ENCODE measurements around the gene SPINK5.
A peak's percentile ranks its signal among the peaks of the same experiment; 100 is the strongest.

Gene SPINK5

DNA sequence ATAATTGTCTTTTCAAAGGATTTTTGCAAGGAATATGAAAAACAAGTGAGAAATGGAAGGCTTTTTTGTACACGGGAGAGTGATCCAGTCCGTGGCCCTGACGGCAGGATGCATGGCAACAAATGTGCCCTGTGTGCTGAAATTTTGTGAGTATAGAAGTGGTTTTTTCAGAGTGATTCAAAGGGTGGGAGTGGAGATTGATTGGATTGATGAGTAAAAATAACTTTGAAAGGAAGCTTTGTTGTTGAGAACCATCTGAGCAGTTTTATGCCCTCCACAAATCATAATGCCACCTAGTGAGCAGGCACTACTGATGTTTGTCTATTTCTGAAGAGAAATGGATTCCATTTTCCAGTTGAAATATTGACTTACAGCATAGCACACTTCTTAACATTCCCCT, 30.6 kb downstream of the SPINK5 start:
- DNase-seq (ENCODE audit: low spot score) = no peak

DNA sequence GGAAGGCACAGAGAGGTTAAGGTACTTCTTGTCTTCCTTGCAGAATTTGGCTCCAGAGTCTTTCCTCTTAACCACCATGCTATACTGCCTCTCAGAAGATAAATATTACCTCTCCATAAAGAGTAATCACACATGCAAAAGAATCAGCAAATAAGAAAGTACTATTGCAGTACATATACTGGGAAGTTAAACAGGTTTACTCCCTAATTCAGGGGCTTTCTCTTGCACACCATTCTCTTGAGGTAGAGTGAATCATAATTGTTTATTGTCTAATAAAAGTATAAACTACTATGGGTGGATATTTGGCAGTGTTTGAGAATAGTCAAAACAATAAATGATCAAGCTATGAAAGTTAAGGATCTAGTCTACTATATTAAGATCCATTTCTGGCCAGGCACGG, 40.4 kb downstream of the SPINK5 start:
- no peak for DNase-seq (ENCODE audit: low spot score)

DNA sequence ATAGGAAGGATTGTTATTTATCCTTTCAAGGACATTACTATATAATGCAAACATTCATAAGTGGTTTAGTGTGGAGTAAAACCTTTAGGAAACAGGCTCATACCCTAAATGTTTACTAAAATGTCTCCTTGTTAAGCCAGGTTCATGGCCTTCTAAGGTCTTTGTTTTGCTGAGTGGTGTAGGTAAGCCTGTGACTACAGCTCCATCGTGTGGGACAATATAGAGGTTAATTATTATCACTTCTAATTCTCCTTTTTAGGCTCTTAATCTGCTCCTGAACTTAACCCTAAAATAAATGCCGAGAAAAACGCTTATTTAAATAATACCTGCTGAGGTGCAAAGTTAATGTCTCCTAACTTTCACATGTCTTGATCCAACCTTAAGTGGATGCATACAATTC, 43.8 kb downstream of the SPINK5 start:
- DNase-seq (ENCODE audit: low spot score) = no peak

DNA sequence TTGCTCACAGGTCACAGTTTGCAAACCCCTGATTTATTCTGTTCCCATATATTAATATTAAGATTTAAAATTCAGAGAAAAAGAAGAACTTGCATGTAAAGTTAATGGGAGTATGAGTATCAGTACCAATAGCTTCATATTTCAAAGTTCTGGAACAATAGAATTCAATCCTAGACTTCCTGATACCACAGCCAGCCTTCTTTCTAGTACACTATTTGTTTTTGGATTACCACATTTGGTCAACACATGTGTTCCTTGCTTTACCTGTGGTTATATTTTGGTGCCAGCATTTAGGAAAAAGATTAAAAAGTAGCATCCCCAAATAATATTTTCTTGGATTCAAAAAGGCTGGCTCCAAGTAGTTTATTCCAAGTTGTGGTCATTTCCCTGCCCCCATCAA, 49.5 kb downstream of the SPINK5 start:
- DNase-seq (ENCODE audit: low spot score) = no peak

DNA sequence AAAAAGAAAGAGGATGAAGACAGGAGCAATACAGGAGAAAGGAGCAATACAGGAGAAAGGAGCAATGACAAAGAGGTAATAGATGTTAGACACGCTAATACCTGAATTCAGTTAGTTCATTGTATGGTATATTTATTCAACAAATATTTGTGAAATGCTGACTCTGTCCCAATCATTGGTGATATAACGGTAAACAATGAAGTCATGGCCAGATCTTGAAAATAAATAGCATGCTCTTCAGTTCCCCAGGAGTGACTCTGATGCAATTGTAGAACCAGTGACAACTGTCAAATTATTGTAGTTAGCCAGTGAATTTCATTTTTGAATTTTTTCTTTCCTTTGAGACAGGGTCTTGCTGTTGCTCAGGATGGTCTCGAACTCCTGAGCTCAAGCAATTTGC, 56.5 kb downstream of the SPINK5 start:
- DNase-seq (ENCODE audit: low spot score) = no peak

DNA sequence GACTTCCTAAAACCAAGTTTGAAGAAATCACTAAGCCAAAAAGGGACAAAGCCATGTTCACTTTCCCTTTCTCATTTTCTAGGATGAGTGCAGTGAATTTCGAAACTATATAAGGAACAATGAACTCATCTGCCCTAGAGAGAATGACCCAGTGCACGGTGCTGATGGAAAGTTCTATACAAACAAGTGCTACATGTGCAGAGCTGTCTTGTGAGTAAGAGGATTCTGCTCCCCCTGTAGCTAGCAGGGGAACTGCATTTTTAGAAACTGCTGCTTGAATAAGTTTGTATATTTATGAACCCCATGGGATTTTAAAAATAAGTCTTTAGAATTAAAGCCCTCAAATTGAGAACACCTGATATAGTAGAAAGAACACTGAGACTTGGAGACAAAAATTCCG, 61.9 kb downstream of the SPINK5 start:
- DNase-seq (ENCODE audit: low spot score) = no peak

DNA sequence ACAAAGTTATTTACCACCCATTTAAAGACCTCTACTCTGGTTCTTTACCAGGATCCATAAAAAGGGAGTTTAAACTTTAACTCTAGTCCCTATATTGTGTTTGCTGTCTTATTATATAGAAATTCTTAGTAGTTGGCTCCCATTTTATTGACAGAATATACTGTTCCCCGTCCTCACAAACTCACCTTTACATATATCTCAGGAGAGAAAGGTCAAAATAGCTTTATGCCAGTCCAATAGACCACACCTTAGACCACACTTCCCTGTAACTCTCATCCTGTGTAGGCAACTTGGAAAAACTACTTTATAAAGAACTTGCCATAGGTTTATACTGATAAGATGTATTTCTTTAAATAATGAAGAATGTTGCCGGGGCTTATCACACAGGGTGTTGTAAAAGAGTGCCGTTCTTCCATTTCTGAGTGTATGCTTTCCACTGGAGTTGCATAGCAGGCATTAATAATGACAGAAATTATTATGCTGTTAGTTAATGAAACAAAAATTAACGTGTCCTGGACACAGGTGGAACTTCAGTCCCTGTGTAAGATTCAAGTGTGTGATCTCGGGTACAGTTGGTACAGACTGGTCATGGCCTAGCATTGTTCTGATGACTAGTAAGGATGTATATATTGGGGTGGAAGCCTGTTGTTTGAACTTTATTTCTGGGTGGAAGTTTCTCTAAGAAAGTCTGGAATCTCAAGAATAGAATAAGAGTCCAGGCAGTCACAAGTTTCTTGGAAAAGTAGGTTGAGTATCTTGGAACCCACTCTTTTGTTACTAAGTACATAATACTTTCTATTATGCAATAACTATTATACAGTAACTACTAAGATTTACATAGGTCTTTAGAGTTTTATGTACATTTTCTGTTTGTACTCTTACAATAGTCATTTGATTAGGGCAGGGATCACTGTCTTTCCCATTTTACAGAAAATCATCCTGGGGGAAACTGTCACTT, 71.6 kb downstream of the SPINK5 start:
- DNase-seq (ENCODE audit: low spot score) = no peak

DNA sequence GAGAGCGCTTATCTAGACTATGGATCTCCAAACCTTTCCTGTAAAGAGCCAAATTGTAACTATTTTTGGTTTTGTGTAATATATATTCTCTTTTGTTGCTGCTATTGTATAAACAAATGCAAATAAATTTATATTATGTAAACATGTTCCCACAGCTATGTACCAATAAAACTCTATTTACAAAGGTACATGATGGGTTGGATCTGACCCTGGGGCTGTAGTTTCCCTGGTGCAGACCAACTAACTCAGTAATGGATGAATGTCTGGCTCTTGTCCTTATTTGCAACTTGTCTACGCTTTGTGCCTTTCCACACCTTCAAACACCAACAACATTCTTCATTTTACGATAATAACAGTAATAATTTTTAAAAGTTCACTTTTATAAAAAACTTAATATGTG, 77.1 kb downstream of the SPINK5 start:
- no peak for DNase-seq (ENCODE audit: low spot score)

DNA sequence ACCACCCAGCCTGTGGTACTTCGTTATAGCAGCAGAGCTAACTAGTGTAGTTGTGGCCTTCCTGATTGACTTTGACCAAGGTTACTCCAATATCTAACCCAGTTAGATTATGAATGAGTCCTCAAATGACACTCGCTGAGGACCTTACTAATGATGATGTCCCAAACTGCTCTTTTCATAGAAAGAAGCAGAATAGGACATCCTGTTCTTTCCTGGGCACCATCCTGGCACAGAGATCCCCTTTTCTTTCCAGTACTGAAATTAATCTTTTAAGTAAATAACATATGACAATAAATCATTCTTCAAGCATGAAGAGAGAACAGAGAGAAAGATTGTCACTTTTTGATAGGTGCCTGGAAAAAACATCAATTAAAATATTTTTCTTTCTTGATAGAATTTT, 77.9 kb downstream of the SPINK5 start:
- DNase-seq (ENCODE audit: low spot score) = no peak

DNA sequence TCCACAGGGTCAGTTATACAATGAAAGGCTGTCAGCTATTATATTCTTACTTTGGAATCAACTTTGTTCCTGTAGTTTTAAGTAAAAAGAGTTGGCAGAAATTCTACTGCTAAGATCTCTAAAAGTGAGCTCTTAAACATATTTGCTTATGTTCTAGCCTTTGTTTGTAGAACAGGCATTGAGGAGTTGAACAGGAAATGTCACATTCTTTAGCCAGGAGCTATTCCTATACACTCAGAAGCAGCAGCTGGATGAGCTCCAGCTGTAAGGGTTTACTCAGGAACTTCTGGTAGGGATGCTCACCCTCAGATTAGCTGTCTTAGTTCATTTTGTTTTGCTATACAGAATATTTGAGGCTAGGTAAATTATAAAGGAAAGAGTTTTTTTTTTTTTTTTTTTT, 82.1 kb downstream of the SPINK5 start:
- DNase-seq (ENCODE audit: low spot score) = no peak

DNA sequence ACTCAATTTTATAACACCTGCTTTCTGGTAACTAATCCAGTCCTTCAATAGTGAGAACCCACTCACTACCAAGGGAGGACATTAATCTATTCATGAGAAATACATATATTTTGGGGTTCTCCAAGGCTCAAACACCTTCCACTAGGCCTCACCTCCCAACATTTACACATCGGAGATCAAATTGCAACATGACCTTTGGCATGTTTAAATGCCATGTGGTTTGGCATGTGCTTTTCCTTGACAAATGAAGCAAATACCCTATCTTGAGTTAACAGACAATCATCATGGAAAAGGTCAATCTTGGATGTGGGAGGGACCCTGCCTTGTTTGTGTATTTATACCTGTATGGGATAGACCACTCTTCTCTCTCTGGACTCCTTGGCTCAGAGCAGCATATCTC, 82.7 kb downstream of the SPINK5 start:
- DNase-seq (ENCODE audit: low spot score) = no peak

DNA sequence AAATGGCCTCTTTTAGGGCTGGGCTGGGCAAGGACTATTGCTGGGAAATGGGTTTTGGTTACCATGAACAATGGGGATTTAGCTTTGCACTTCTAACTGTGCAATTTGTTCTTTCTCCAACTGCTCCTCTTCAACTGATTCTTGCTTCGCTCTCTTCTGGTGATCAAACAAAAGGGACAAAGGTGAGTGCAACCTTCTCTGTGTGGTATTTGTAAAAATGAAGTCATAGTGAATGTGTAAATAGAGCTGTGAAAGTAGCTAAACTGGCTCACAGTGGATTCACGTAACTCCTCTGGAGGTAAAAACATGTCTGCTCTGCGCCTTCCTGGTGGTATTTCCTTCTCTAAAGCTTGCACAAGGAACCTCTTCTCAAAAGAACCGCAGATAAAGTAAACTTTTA, 83.6 kb downstream of the SPINK5 start:
- DNase-seq (ENCODE audit: low spot score) = no peak

DNA sequence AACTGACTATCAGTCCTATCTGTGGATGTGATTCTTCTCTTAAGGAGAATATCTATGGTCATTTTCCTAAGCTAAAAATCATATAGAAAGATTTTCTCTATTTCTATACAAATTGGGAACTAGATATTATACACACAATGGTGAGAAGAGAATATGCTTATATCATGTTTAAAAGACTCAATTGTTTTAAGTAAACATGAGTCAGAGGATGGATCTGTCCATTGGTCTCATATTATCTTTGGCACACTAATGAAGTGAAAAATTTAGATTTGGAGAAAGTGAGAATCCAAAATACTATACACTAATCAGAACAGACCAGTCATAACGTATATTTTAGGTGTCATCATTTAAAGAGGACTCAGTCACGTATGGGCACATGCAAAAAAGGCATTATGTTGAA, 88.1 kb downstream of the SPINK5 start:
- no peak for DNase-seq (ENCODE audit: low spot score)

DNA sequence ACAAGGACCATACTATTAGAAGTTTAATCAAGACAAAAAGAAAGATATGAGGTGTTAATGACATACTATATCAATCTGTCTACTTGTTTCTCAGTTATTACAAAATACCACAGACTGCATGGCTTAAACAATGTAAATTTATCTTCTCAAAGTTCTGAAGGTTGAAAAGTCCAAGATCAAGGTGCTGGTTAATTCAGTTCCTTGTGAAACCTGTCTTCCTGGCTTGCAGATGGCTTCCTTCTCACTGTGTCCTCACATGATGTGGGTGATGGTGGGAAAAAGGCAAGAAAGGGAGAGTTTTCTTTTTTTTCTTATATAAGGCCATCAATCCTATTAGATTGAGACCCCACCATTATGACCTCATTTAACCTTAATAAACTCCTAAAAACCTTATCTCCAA, 89.0 kb downstream of the SPINK5 start:
- no peak for DNase-seq (ENCODE audit: low spot score)

DNA sequence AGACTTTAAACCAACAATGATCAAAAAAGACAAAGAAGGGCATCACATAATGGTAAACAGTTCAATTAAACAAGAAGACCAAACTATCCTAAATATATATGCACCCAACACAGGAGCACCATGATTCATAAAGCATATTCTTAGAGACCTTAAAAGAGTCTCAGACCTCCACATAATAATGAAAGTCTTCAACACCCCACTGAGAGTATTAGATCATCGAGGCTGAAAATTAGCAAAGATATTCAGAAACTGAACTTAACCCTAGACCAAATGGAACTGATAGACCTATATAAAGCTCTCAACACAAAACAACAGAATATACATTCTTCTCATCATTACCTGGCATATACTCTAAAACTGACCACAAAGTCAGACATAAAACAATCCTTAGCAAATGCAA, 92.8 kb downstream of the SPINK5 start:
- DNase-seq (ENCODE audit: low spot score) = no peak

DNA sequence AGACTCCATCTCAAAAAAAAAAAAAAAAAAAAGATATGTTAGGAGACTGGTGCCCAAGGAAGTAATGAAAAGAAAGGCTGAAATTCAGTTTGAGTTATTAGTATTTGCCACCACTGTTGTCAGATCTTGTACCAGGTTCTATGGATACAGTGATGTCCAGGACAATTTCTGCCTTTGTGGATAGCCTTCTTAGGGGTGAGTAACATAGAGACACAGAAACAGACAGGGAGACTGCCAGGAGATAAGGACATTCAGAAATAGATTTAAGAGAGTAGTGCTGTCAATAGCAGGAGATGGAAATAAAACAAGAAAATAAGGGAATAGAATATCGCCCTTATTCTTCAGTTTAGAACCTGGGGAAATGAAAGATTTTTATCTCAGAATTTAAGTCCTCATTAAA, 98.3 kb downstream of the SPINK5 start:
- no peak for DNase-seq (ENCODE audit: low spot score)

DNA sequence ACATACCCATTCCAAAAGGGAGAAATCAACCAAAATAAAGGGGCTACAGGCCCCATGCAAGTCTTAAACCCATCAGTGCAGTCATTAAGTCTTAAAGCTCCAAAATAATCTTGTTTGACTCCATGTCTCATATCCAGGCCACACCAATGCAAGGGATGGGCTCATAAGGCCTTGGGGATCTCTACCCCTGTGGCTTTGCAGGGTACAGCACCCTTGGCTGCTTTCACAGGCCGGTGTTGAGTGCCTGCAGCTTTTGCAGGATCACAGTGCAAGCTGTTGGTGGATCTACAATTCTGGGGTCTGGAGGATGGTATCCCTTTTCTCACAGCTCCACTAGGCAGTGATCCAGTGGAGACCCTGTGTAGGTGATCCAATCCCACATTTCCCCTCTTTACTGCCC, 99.6 kb downstream of the SPINK5 start:
- DNase-seq (ENCODE audit: low spot score) = no peak

DNA sequence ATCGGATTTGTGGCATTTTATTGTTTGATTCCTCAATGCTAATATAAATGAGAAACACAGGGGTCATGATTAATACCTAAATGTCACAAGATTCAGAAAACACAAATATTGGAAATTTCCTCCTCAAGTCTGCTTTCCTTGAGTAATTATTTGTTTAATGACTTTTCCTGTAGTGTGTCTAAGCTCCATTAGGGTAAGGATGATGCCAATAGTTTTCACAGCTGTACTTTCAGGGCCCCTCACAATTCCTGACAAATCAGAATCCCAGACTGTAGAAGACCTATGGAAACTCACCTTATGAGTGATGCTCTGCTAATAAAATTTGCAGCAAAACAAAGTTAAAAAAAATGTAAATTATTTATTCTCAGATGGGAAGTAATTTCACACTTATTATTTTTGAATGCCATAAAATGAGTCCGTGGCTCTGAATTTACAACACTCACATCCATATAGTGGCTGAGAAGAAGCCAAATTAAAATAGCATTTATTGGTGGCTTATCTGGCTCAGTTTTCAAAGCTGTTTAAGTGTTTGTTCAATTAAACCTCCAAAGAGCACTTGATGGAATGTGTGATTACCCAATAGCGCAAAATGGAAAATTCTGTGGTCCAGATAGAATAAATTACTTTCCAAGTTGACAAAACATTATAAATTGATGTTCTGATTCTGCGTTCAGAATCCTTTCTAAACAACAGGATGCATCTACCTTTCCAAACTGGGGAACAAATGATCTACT, 102.9 kb downstream of the SPINK5 start:
- DNase-seq (ENCODE audit: low spot score) = no peak

DNA sequence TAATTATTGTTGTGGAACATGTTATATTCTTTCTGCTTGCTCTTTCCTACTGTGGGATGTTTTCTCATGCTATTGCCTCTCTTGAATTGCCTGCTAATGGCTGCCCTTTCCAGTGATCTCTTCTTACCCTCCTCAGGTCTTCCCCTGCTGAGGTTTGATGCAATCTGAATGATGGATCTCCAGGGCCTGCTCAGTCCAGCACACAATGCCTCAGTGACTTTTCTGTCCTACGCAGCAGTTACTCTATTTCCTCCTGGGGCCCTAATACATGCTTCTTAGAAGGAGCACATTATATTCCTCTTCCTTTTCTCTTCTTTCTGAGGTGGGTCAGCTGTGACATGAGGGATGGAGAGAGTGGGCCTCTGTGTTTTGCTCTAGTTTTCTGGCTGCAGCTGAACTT, 104.5 kb downstream of the SPINK5 start, which contains the start of gene SPINK14:
TSS of gene SPINK14 (plus strand) at position 301 of the 400 bp plus-strand sequence. CDS start 1,187 bp downstream, outside the sequence.
- DNase-seq (ENCODE audit: low spot score) = no peak

DNA sequence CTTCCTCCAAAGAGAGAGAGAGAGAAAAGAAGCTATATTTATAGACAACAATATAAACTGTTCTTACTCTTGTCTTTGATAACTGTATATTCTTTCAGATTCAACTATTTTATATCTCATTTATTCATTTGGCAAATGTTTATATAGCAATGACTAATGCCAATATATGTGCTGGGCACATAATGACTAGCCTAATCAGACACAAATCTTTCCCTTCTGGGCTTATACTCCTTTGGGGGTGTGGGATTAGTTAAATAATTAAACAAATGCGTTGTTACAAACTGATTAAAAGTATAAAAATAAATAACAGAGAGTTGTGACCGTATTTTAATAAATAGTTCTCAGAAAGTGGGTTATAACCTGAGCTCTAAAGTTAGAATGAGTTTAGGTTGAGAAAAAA, 108.6 kb downstream of the SPINK5 start:
- DNase-seq (ENCODE audit: low spot score) = no peak

DNA sequence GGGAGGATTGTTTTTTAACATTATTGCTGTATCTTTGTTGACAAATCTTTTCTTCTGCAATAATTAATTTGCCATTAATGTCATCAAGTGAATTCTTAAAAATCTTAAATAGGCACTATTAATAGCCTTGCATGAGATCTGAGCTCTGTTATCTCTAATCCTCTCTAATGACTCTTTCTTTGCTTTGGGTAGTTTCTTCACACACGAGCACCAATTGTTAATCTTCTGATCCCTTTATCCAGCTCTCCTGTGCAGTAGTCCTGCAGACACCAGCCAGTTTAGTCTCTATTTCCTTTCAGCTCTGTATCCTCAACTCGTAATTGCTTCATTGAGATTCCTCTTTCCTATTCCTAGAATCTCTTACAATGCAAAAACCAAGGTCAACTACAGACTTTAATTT, 112.7 kb downstream of the SPINK5 start:
- no peak for DNase-seq (ENCODE audit: low spot score)

DNA sequence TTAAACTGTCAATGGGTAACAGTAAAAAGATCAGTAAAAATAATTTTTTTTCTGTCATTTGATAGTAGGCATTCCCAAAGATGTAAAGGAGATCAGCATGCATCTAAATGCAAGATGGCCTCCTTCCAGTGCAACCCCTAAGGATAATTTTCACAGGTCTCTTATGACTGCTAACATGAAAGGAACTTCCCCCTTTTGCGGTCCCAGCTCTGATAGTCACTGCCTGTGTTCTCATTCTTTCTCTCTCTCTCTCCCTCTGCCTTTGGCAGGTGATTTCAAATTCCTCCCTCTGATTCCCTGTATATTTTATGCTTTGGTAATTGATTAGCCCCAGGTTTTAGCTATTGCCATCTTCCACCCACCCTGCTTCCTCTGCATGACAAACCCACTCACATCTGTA, 113.4 kb downstream of the SPINK5 start:
- no peak for DNase-seq (ENCODE audit: low spot score)

DNA sequence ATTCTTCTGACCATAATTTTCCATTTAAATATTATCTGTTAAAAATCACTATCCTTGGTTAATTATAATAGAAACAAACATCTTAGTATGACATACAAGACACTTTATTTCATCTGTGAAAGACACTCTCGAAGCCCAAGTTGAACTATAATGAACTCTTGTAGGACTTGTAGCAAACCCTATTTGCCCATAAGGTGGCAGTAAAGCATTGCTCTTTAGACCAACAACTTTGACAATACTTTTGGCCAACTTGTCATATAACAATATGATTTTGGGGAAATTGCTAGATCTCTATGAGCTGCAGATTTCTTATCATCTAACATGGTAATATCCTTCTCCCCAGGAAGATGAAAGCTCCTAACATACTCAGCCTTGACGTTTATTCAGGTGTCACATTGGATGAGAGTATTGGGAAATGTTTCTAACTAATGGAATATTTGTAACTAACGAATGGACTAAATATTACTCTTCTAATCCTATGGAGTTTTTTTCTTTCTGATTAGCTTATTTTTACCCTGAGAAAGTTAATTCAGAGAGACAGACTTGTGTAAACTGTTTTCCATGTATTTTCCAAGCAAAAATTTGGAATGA, 115.5 kb downstream of the SPINK5 start:
- DNase-seq (ENCODE audit: low spot score) = peak; percentile 51

Data from globus pallidus (tissue), 1 donor.